Gastroesophageal sphincter (tissue), 3 donors: Measurements from ENCODE around the gene KRTAP3-2.

Experiments used
- EP300 ChIP-seq: sonication (generic); formaldehyde crosslinking; IDR thresholded peaks from one replicate; pipeline ENCODE4 v1.6.1; 2017; ENCODE audit warnings: antibody characterized with exemption, mild to moderate bottlenecking
- TF ChIP-seq, protein P1 (sequence below), 4 experiments: fragments of 200-600 bp in 2 of 4; fragments of 450-650 bp in 2 of 4; sonication (generic) in 1 of 4; IDR thresholded peaks; one replicate each; pipeline ENCODE4 v1.5.1; 2017 to 2019; ENCODE audit warnings: antibody characterized with exemption in 4 of 4, mild to moderate bottlenecking in 2 of 4, moderate library complexity in 2 of 4

GRCh38 chr17:41013181-41013580 lies 13.5 kb upstream of the KRTAP3-2 start:
- no peak for TF ChIP-seq EP300
- TF ChIP-seq, protein P1, sequence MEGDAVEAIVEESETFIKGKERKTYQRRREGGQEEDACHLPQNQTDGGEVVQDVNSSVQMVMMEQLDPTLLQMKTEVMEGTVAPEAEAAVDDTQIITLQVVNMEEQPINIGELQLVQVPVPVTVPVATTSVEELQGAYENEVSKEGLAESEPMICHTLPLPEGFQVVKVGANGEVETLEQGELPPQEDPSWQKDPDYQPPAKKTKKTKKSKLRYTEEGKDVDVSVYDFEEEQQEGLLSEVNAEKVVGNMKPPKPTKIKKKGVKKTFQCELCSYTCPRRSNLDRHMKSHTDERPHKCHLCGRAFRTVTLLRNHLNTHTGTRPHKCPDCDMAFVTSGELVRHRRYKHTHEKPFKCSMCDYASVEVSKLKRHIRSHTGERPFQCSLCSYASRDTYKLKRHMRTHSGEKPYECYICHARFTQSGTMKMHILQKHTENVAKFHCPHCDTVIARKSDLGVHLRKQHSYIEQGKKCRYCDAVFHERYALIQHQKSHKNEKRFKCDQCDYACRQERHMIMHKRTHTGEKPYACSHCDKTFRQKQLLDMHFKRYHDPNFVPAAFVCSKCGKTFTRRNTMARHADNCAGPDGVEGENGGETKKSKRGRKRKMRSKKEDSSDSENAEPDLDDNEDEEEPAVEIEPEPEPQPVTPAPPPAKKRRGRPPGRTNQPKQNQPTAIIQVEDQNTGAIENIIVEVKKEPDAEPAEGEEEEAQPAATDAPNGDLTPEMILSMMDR (IDR thresholded peaks at IDR 0.05), result no peak
